Measurements from ENCODE around the gene EIF3D. TPM values are rescaled to one million over a fixed set of nuclear protein-coding genes. Genes with fewer than 3 reads are reported as not detected.

The EIF3D gene
- total and polyA plus RNA-seq, 2 experiments from 2014 or later = 148 to 381 TPM

DNA sequence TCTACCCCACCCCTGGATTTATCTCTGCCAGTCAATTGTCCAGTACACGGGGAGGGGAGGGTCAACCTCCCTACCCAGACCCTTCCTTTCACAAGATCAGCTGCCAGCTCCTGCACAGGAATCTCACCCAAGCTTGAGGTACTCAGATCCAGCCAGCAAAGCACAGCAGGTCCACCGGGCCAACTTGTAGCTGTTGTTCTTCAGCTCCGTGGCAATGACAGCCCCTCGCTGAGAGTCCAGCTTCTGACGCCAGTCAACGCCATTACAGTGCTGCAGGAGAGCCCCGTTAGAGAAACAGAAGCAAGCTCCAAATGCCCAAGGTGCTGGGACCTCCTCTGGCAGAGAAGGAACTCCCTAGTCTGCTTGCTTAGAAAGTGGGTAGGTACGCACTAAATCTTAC, 16.6 kb downstream of the EIF3D start:
- Mint-ChIP-seq H3K36me3 (ENCODE audit: low read depth) (peaks cover 80% of the 10 kb centered on the region), H3K27ac (no peak overlapping the region), H3K27me3 (ENCODE audit: insufficient read depth, low read depth, poor library complexity) (peaks cover 14% of the 10 kb centered on the region), H3K9me3 (peaks cover 12% of the 10 kb centered on the region; the same call in 2 of the 3 replicates), H3K4me3 (no peak overlapping the region), H3K4me1 (no peaks in the 10 kb centered on the region)
- peaks cover 5% of the 10 kb centered on the region for H3K27me3 ChIP-seq (ENCODE audit: insufficient read depth)
- no peak for TF ChIP-seq CREB1 (CRISPR knock-in tag; IDR thresholded peaks at IDR 0.05; ENCODE audit: low read depth)
- TF ChIP-seq POLR2AphosphoS5 (IDR thresholded peaks at IDR 0.05; ENCODE audit: low read depth) = no peak
- TF ChIP-seq ZNF331 (CRISPR knock-in tag; IDR thresholded peaks at IDR 0.05; ENCODE audit: low read depth) = no peak
- TF ChIP-seq EZH2phosphoT487 (IDR thresholded peaks at IDR 0.05; ENCODE audit: unreplicated experiment) = no peak
- TF ChIP-seq, protein P1, sequence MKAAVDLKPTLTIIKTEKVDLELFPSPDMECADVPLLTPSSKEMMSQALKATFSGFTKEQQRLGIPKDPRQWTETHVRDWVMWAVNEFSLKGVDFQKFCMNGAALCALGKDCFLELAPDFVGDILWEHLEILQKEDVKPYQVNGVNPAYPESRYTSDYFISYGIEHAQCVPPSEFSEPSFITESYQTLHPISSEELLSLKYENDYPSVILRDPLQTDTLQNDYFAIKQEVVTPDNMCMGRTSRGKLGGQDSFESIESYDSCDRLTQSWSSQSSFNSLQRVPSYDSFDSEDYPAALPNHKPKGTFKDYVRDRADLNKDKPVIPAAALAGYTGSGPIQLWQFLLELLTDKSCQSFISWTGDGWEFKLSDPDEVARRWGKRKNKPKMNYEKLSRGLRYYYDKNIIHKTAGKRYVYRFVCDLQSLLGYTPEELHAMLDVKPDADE (IDR thresholded peaks at IDR 0.05) = no peak
- TF ChIP-seq, protein P2, sequence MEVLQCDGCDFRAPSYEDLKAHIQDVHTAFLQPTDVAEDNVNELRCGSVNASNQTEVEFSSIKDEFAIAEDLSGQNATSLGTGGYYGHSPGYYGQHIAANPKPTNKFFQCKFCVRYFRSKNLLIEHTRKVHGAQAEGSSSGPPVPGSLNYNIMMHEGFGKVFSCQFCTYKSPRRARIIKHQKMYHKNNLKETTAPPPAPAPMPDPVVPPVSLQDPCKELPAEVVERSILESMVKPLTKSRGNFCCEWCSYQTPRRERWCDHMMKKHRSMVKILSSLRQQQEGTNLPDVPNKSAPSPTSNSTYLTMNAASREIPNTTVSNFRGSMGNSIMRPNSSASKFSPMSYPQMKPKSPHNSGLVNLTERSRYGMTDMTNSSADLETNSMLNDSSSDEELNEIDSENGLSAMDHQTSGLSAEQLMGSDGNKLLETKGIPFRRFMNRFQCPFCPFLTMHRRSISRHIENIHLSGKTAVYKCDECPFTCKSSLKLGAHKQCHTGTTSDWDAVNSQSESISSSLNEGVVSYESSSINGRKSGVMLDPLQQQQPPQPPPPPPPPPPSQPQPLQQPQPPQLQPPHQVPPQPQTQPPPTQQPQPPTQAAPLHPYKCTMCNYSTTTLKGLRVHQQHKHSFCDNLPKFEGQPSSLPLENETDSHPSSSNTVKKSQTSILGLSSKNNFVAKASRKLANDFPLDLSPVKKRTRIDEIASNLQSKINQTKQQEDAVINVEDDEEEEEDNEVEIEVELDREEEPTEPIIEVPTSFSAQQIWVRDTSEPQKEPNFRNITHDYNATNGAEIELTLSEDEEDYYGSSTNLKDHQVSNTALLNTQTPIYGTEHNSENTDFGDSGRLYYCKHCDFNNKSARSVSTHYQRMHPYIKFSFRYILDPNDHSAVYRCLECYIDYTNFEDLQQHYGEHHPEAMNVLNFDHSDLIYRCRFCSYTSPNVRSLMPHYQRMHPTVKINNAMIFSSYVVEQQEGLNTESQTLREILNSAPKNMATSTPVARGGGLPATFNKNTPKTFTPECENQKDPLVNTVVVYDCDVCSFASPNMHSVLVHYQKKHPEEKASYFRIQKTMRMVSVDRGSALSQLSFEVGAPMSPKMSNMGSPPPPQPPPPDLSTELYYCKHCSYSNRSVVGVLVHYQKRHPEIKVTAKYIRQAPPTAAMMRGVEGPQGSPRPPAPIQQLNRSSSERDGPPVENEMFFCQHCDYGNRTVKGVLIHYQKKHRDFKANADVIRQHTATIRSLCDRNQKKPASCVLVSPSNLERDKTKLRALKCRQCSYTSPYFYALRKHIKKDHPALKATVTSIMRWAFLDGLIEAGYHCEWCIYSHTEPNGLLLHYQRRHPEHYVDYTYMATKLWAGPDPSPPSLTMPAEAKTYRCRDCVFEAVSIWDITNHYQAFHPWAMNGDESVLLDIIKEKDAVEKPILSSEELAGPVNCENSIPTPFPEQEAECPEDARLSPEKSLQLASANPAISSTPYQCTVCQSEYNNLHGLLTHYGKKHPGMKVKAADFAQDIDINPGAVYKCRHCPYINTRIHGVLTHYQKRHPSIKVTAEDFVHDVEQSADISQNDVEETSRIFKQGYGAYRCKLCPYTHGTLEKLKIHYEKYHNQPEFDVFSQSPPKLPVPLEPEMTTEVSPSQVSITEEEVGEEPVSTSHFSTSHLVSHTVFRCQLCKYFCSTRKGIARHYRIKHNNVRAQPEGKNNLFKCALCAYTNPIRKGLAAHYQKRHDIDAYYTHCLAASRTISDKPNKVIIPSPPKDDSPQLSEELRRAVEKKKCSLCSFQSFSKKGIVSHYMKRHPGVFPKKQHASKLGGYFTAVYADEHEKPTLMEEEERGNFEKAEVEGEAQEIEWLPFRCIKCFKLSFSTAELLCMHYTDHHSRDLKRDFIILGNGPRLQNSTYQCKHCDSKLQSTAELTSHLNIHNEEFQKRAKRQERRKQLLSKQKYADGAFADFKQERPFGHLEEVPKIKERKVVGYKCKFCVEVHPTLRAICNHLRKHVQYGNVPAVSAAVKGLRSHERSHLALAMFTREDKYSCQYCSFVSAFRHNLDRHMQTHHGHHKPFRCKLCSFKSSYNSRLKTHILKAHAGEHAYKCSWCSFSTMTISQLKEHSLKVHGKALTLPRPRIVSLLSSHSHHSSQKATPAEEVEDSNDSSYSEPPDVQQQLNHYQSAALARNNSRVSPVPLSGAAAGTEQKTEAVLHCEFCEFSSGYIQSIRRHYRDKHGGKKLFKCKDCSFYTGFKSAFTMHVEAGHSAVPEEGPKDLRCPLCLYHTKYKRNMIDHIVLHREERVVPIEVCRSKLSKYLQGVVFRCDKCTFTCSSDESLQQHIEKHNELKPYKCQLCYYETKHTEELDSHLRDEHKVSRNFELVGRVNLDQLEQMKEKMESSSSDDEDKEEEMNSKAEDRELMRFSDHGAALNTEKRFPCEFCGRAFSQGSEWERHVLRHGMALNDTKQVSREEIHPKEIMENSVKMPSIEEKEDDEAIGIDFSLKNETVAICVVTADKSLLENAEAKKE (CRISPR knock-in tag; IDR thresholded peaks at IDR 0.05) = no peak
- TF ChIP-seq, protein P3, sequence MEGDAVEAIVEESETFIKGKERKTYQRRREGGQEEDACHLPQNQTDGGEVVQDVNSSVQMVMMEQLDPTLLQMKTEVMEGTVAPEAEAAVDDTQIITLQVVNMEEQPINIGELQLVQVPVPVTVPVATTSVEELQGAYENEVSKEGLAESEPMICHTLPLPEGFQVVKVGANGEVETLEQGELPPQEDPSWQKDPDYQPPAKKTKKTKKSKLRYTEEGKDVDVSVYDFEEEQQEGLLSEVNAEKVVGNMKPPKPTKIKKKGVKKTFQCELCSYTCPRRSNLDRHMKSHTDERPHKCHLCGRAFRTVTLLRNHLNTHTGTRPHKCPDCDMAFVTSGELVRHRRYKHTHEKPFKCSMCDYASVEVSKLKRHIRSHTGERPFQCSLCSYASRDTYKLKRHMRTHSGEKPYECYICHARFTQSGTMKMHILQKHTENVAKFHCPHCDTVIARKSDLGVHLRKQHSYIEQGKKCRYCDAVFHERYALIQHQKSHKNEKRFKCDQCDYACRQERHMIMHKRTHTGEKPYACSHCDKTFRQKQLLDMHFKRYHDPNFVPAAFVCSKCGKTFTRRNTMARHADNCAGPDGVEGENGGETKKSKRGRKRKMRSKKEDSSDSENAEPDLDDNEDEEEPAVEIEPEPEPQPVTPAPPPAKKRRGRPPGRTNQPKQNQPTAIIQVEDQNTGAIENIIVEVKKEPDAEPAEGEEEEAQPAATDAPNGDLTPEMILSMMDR (conservative IDR thresholded peaks at IDR 0.05; ENCODE audit: low read depth in 2 of 2) = no peak
- no peak for TF ChIP-seq NANOG (IDR thresholded peaks at IDR 0.05; ENCODE audit: borderline replicate concordance)
- TF ChIP-seq STAT1 (IDR thresholded peaks at IDR 0.05; ENCODE audit: unreplicated experiment) = no peak
- TF ChIP-seq JUNB (IDR thresholded peaks at IDR 0.05; ENCODE audit: unreplicated experiment) = no peak
- TF ChIP-seq, protein P4, sequence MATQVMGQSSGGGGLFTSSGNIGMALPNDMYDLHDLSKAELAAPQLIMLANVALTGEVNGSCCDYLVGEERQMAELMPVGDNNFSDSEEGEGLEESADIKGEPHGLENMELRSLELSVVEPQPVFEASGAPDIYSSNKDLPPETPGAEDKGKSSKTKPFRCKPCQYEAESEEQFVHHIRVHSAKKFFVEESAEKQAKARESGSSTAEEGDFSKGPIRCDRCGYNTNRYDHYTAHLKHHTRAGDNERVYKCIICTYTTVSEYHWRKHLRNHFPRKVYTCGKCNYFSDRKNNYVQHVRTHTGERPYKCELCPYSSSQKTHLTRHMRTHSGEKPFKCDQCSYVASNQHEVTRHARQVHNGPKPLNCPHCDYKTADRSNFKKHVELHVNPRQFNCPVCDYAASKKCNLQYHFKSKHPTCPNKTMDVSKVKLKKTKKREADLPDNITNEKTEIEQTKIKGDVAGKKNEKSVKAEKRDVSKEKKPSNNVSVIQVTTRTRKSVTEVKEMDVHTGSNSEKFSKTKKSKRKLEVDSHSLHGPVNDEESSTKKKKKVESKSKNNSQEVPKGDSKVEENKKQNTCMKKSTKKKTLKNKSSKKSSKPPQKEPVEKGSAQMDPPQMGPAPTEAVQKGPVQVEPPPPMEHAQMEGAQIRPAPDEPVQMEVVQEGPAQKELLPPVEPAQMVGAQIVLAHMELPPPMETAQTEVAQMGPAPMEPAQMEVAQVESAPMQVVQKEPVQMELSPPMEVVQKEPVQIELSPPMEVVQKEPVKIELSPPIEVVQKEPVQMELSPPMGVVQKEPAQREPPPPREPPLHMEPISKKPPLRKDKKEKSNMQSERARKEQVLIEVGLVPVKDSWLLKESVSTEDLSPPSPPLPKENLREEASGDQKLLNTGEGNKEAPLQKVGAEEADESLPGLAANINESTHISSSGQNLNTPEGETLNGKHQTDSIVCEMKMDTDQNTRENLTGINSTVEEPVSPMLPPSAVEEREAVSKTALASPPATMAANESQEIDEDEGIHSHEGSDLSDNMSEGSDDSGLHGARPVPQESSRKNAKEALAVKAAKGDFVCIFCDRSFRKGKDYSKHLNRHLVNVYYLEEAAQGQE (IDR thresholded peaks at IDR 0.05; ENCODE audit: unreplicated experiment) = no peak
- no peak for TF ChIP-seq ZNF114 (CRISPR knock-in tag; IDR thresholded peaks at IDR 0.05)
- no peak for TF ChIP-seq EZH2 (IDR thresholded peaks at IDR 0.05; ENCODE audit: low read depth, unreplicated experiment)
- H3K27ac ChIP-seq (ENCODE audit: low read depth) = no peak overlapping the region
- ATAC-seq = no peak
- no peak overlapping the region for H3K4me3 ChIP-seq
- H3K4me1 ChIP-seq (ENCODE audit: insufficient read depth) = no peaks in the 10 kb centered on the region
- no peaks in the 10 kb centered on the region for H3K9me2 ChIP-seq (ENCODE audit: insufficient read depth)
- peaks cover 33% of the 10 kb centered on the region for H3F3A ChIP-seq (replicated peaks; ENCODE audit: low read depth)
- no peak for DNase-seq (ENCODE audit: low spot score)
- peaks cover 69% of the 10 kb centered on the region for H3K36me3 ChIP-seq (ENCODE audit: insufficient read depth)
- no peaks in the 10 kb centered on the region for H3K79me2 ChIP-seq (replicated peaks; ENCODE audit: insufficient read depth)
- no peak overlapping the region for H3K4me2 ChIP-seq
- H2AFZ ChIP-seq = no peak overlapping the region
- peaks cover 2% of the 10 kb centered on the region for H4K20me1 ChIP-seq (replicated peaks; ENCODE audit: insufficient read depth)

All from GM23338 (cell line).